ENCODE measurements around the gene UMAD1.
A peak's percentile ranks its signal among the peaks of the same experiment; 100 is the strongest.

Gene UMAD1

DNA sequence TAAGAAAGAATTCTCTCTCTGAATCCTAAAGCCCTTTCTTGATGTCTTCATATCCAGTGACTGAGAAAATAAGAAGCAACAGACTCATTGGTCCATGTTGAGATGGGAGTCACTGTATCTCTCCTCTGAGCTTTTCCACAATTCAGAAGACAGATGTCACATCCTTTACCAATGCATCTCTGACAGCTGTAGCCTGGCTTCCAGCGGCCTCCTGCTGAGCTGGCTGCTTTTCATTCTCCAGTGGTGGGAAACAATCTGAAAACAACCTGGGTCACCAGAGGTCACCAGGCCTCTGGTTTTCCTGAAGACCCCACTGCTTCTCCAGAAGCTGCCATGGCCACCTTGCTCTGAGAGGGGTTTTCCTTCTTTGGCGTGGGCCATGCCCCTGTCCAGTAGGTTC lies 96.1 kb downstream of the UMAD1 start:
- DNase-seq, result peak; percentile 94

DNA sequence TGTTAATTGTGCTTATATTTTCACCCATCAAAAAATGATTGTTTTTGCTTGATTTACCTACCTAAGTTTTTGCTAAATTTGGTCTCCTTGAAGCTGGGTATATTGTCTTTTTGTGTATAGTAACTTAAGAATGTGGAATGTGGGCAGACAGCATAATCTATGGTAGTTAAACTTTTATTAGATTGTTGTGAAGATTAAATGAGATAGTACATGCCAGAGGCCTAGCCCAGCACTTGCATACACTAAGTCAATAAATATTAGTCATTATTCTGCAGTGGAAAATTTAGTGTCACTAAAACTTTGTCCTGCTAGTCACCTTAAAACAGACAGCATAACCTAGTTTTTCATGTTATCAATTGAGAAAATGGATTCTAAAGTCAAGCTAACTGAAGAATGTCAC lies 97.1 kb downstream of the UMAD1 start:
- no peak for DNase-seq

DNA sequence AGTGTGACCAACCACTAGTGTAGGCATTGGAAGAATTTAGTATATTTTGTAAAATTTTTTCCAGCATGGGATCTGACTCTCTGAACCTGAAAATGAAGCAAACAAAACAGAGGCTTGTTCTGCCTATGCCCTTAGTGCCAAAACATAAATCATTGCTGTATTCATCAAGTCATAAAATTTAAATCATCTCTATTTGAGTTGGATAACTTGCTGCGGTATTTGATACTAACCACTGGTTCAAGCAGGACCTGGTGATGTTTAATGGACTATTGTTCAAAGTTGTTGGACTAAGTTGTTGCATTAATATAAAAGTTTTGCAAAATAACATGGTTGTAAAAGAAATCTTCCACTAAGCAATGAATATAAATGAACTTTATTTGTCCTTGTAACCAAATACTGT lies 97.6 kb downstream of the UMAD1 start:
- no peak for DNase-seq

GRCh38 chr7:7738622-7739021 lies 98.1 kb downstream of the UMAD1 start:
- DNase-seq, result peak; percentile 62

DNA sequence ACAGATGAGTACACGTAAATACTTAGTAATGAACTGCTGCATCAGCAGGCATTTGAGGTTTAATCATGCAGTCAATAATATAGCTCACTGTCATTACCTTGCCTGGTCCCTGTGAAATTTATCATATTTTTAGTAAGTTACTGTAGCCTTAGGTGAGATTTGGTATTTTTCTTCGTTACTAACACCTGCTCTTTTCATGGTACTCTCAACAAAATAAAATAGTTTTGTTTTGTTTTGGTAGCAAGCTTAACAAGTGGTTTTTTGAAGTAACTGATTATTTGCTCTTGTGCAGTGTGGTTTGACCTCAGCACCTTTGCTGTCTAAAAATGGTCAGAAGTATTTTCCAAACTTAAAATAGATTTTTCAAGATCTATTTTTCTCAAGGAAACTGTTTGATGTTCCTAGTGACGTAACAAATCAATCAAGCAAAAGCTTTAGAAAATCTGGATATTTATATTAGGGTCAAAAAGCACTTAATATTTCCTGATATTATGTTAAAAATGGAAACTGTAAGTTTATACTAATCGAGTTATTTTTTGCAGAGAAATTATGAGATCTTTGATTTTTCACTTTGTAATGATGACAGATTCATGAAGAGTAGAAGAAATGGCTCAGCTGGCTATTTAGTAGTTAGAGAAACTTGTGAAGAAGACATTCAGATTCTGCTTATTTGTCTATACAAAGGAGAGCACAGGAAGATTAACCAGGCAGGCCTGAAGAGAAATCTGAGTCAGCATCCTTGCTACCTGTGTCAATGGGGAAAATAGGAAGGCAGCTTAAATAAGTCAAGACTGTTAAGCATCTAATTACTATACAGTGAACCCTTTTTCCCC lies 98.9 kb downstream of the UMAD1 start:
- DNase-seq, result no peak

- no peak for DNase-seq
Measured at GRCh38 chr7:7740037-7740355, 99.4 kb downstream of the UMAD1 start.

DNA sequence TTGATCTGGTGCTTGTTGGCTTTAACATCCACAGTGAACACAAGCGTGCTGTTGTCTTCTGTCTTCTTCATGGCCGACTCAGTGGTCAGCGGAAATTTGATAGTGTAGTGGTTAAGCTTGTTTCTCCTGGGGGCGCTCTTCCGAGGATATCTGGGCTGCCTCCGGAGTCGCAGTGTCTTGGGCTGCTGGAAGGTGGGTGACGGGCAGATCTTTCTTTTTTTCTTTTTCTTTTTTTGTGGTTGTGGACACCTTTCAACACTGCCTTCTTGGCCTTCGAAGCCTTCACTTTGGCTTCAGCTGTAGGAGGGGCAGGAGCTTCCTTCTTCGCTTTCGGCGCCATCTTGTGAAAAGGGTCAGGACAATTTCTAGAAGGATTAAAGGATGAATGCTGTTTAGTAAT lies 101.7 kb downstream of the UMAD1 start:
- no peak for DNase-seq

GRCh38 chr7:7745258-7745657 lies 104.7 kb downstream of the UMAD1 start:
- DNase-seq, result no peak

DNA sequence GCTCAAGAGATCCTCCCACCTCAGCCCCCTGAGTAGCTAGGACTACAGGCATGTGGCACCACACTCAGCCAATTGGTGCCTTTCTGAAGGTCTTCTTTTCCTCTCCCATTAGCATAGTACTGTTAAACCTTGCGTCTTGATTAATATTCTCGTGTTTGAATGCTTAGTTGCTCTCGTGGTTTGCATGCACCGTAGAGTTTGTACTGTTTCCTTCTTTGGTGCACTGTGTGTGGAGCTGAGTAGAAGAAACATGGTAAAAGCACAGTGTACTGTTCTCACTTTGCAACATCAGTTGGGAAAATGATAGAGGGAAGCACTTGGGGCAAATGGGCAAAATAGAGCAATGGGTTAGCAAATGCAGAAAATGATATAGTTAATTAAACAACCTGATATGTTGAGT lies 105.4 kb downstream of the UMAD1 start:
- DNase-seq, result no peak

- DNase-seq, result peak; percentile 17
Measured at GRCh38 chr7:7746458-7746857, 105.9 kb downstream of the UMAD1 start.

GRCh38 chr7:7750571-7751242 lies 110.2 kb downstream of the UMAD1 start:
- DNase-seq, result no peak

GRCh38 chr7:7751243-7752092 lies 110.9 kb downstream of the UMAD1 start:
- DNase-seq, result no peak

- no peak for DNase-seq
Measured at GRCh38 chr7:7756577-7756976, 116.0 kb downstream of the UMAD1 start.

- DNase-seq, result no peak
Measured at GRCh38 chr7:7757576-7757975, 117.0 kb downstream of the UMAD1 start.

- peak; percentile 85 for DNase-seq
Measured at GRCh38 chr7:7761340-7761973, 120.9 kb downstream of the UMAD1 start.

DNA sequence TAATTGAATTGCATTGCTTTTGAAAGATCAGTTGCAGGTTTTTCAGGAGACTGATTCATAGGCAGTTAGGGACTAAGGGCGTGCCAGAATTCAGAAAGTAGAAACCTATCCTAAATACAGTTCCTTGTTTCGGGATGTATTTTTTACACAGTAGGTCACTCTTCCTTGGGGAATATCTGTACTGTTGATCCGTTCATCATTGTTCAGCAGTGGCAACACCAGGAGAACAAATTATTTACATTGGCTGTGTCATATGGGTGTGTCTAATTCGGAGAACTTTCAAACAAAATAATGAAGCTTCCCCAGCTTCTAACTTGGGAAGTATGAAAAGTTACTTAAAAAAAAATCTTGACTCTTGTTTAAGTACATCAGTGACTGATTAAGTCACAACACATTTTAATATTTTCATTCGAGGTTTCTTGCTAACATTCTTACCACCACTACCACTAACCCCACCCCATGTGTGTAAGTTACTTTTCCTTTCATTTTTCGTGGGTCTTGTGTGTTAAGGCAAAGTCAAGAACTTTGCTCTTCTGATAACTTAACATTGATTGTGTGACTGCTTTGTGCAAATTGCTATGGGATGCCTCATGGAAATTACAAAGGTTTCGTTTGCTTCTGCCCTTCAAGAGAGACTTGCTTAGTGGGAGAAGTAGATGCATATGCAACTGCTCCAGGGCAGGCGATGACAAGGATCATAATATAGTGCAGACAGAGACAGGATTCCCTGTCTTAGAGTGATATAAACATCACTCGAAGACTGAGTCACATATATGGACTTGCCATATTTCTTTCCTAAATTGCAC lies 121.6 kb downstream of the UMAD1 start:
- no peak for DNase-seq

GRCh38 chr7:7764520-7765396 lies 124.2 kb downstream of the UMAD1 start:
- no peak for DNase-seq

DNA sequence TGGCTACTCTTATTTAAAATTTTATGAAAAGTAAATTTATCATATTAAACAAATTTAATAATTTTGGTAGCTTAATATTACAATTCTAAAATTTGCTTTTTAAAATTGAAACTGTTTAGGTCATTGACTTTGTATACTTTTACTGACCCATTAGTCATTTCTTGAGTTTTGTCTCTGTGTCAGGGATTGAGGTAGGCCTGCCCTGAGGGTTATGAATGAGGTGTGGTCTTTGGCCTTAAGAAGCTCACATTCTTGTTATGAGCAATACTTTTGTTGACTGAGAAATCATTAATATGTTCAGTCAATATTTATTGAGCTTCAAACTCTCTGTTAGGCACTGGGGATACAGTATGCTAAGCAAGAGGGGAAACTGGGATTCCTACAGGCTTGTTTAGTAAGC lies 124.9 kb downstream of the UMAD1 start:
- DNase-seq, result no peak

GRCh38 chr7:7766671-7767070 lies 126.1 kb downstream of the UMAD1 start:
- no peak for DNase-seq

DNA sequence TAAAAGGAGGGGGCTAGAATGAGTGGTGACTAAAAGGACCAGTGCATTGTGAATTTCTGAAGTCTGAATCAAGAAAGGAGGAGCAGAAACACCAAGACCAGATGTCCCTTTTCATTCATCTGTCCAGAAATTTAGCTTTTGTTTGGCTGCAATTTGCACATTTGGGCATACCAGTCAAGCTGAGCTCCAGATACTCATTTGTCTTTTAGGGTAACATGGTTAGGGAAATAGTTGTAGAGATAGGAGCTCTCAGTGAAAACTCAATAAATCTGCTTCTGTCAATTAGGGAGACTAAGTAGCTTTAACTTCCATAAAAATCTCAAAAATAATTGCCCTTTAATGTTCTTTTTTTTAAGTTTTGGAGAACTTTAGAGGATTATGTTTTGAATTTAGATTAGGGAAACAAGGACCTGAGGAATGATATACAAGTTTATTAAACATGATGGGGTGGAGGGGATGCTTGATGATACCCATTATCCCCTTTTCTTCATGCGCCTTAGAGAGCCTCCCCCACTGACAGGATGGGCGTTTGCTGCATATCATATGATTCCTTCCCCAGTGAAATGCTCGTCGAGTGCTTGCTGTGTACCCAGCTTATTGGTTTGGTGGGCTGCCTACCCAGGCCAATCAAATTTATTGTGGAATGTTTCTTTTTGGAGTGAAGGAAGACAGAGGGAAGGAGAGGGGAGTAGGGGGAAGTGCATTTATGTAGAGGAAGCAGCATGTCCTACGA lies 128.6 kb downstream of the UMAD1 start:
- DNase-seq, result no peak
